VCaP (cell line): Measurements from ENCODE around the gene SACM1L.

Experiments used
- H3K27ac ChIP-seq: fragments of 450-650 bp; 2 replicates; pipeline ENCODE4 v1.5.1; 2017
- CTCF ChIP-seq: fragments of 450-650 bp; conservative IDR thresholded peaks from 2 replicates; pipeline ENCODE4 v1.5.1; 2017; ENCODE audit warnings: mild to moderate bottlenecking, moderate library complexity

The SACM1L gene

GRCh38 chr3:45657853-45658252, 31.3 kb upstream of the SACM1L start:
- peak overlapping the region; percentile 66 for H3K27ac ChIP-seq
- TF ChIP-seq CTCF = no peak

- peak; percentile 98 for TF ChIP-seq CTCF
- H3K27ac ChIP-seq = peak overlapping the region; percentile 66
Measured at GRCh38 chr3:45659661-45660566, 29.3 kb upstream of the SACM1L start.

GRCh38 chr3:45660567-45660901, 28.7 kb upstream of the SACM1L start:
- peak overlapping the region; percentile 66 for H3K27ac ChIP-seq
- no peak for TF ChIP-seq CTCF

GRCh38 chr3:45664578-45664977, 24.6 kb upstream of the SACM1L start:
- peak overlapping the region; percentile 27; the same call in 1 of the 2 replicates for H3K27ac ChIP-seq
- TF ChIP-seq CTCF = no peak

GRCh38 chr3:45665101-45665572, 24.1 kb upstream of the SACM1L start:
- H3K27ac ChIP-seq = peak overlapping the region; percentile 27; the same call in 1 of the 2 replicates
- TF ChIP-seq CTCF = peak; percentile 73

GRCh38 chr3:45666757-45667431, 22.3 kb upstream of the SACM1L start:
- H3K27ac ChIP-seq = no peak overlapping the region
- no peak for TF ChIP-seq CTCF

- H3K27ac ChIP-seq = no peak overlapping the region
- no peak for TF ChIP-seq CTCF
Measured at GRCh38 chr3:45667569-45667934, 21.6 kb upstream of the SACM1L start.
